H1 (cell line): ENCODE measurements around the gene NR2F2. TPM values are rescaled to one million over a fixed set of nuclear protein-coding genes. Genes with fewer than 3 reads are reported as not detected.

Experiments used
- CTCF ChIA-PET: fragments of 300-600 bp; sonication (Branson Sonifier 250); formaldehyde crosslinking; loops from one replicate; lab custom pipeline; 2021; ENCODE audit not compliant: partially characterized antibody; lab: Charles Lee
- POLR2A ChIA-PET: fragments of 300-600 bp; sonication (Branson Sonifier 250); formaldehyde crosslinking; loops from one replicate; lab custom pipeline; 2021; ENCODE audit warnings: inconsistent platforms; ENCODE audit not compliant: partially characterized antibody; lab: Charles Lee
- DNase-seq, 2 experiments: peaks; one replicate each; pipeline versions ENCODE4 v3.0.0 to v3.0.0-alpha.2; 2010 to 2022; ENCODE audit warnings: low spot score in 2 of 2, low read depth in 1 of 2, mixed read lengths in 1 of 2
- FAIRE-seq: peaks from 2 replicates; lab custom pipeline; 2011; peaks lifted over from hg19 to GRCh38; lab: Jason Lieb, UNC
- H2AFZ ChIP-seq: 2 replicates; pipeline ENCODE4 v1.8.1; 2012; ENCODE audit warnings: low read length, inconsistent platforms
- H2AK5ac ChIP-seq: 2 replicates; pipeline ENCODE4 v1.6.1; 2013; ENCODE audit warnings: low read depth, low read length
- H2BK120ac ChIP-seq: replicated peaks from 2 replicates; pipeline ENCODE3; 2013; ENCODE audit warnings: low read depth, low read length, inconsistent platforms
- H2BK12ac ChIP-seq: 2 replicates; pipeline ENCODE4 v1.6.1; 2013; ENCODE audit warnings: low read depth, low read length
- H2BK15ac ChIP-seq: 2 replicates; pipeline ENCODE4 v1.6.1; 2013; ENCODE audit warnings: low read length
- H2BK20ac ChIP-seq: 2 replicates; pipeline ENCODE4 v1.6.1; 2013; ENCODE audit warnings: low read length
- H2BK5ac ChIP-seq: 2 replicates; pipeline ENCODE4 v1.6.1; 2013; ENCODE audit warnings: low read depth, low read length
- H3K14ac ChIP-seq: 2 replicates; pipeline ENCODE4 v1.6.1; 2013; ENCODE audit warnings: inconsistent platforms; ENCODE audit not compliant: insufficient read length
- H3K18ac ChIP-seq: 2 replicates; pipeline ENCODE4 v1.6.1; 2013; ENCODE audit warnings: low read length; ENCODE audit errors: extremely low read depth
- H3K23ac ChIP-seq: 2 replicates; pipeline ENCODE4 v1.6.1; 2013; ENCODE audit warnings: inconsistent platforms; ENCODE audit not compliant: insufficient read length
- H3K23me2 ChIP-seq: 2 replicates; pipeline ENCODE4 v1.6.1; 2013; ENCODE audit warnings: low read depth, low read length
- H3K27ac ChIP-seq: 2 replicates; pipeline ENCODE4 v1.6.1; 2011; ENCODE audit warnings: low read depth, low read length, inconsistent platforms
- H3K27me3 ChIP-seq, 4 experiments: replicated peaks in 1 of 4; 1 replicate in 1 of 4; 2 replicates in 3 of 4; pipeline versions ENCODE4 v1.6.1 to v1.8.1; 2011 to 2013; ENCODE audit warnings: low read length in 3 of 4, mild to moderate bottlenecking in 3 of 4, inconsistent platforms in 2 of 4, mixed read lengths in 2 of 4, moderate library complexity in 1 of 4; ENCODE audit not compliant: control insufficient read depth in 3 of 4, insufficient read depth in 3 of 4; ENCODE audit errors: extremely low read depth in 1 of 4
- H3K36me3 ChIP-seq, 4 experiments: 2 replicates each; pipeline versions ENCODE4 v1.6.1 to v1.8.1; 2011 to 2013; ENCODE audit warnings: mild to moderate bottlenecking in 4 of 4, low read length in 3 of 4, moderate library complexity in 2 of 4, control low read depth in 1 of 4, inconsistent platforms in 1 of 4; ENCODE audit not compliant: insufficient read depth in 4 of 4, control insufficient read depth in 2 of 4
- H3K4ac ChIP-seq: replicated peaks from 2 replicates; pipeline ENCODE3; 2013; ENCODE audit warnings: low read length, low read depth, mixed read lengths, inconsistent platforms; ENCODE audit not compliant: insufficient read length
- H3K4me1 ChIP-seq, 4 experiments: replicated peaks in 1 of 4; 1 replicate in 1 of 4; 2 replicates in 3 of 4; pipeline versions ENCODE4 v1.6.1 to v1.8.1; 2011 to 2013; ENCODE audit warnings: low read length in 3 of 4, inconsistent platforms in 2 of 4, mixed read lengths in 1 of 4; ENCODE audit not compliant: insufficient read depth in 4 of 4, control insufficient read depth in 3 of 4
- H3K4me2 ChIP-seq, 2 experiments: 2 replicates each; pipeline versions ENCODE4 v1.6.1 to v1.8.1; 2011 to 2013; ENCODE audit warnings: low read depth in 2 of 2, low read length in 2 of 2, control low read depth in 1 of 2, inconsistent platforms in 1 of 2, mild to moderate bottlenecking in 1 of 2; ENCODE audit not compliant: insufficient read depth in 1 of 2
- H3K4me3 ChIP-seq, 4 experiments: fragments of 200-600, 300-600 bp in 1 of 4; sonication (generic), shearing (Covaris generic), sonication (Bioruptor Twin) in 1 of 4; 2 replicates each; pipeline versions ENCODE4 v1.5.1 to v1.8.1; 2011 to 2016; ENCODE audit warnings: low read length in 4 of 4, low read depth in 3 of 4, control low read depth in 2 of 4, inconsistent platforms in 2 of 4, mild to moderate bottlenecking in 2 of 4, mixed read lengths in 1 of 4, moderate library complexity in 1 of 4; ENCODE audit not compliant: insufficient read depth in 2 of 4; ENCODE audit errors: extremely low read depth in 1 of 4
- H3K56ac ChIP-seq: replicated peaks from 2 replicates; pipeline ENCODE3; 2013; ENCODE audit warnings: low read depth, mild to moderate bottlenecking, mixed read lengths, low read length, inconsistent platforms; ENCODE audit not compliant: insufficient read length
- H3K79me1 ChIP-seq: 2 replicates; pipeline ENCODE4 v1.6.1; 2013; ENCODE audit warnings: low read depth, low read length, control low read depth
- H3K79me2 ChIP-seq, 2 experiments: 2 replicates each; pipeline versions ENCODE4 v1.6.1 to v1.8.1; 2012 to 2013; ENCODE audit warnings: low read length in 2 of 2, mild to moderate bottlenecking in 2 of 2, inconsistent platforms in 1 of 2; ENCODE audit not compliant: insufficient read depth in 2 of 2, control insufficient read depth in 1 of 2
- H3K9ac ChIP-seq, 4 experiments: replicated peaks in 1 of 4; 1 replicate in 1 of 4; 2 replicates in 3 of 4; pipeline versions ENCODE4 v1.6.1 to v1.8.1; 2011 to 2013; ENCODE audit warnings: low read depth in 3 of 4, low read length in 3 of 4, control low read depth in 2 of 4, mild to moderate bottlenecking in 2 of 4, moderate library complexity in 2 of 4, inconsistent platforms in 1 of 4; ENCODE audit errors: extremely low read depth in 1 of 4
- H3K9me3 ChIP-seq, 2 experiments: 2 replicates each; pipeline versions ENCODE4 v1.6.1 to v1.8.1; 2012 to 2013; ENCODE audit warnings: mild to moderate bottlenecking in 2 of 2, moderate library complexity in 2 of 2, control low read depth in 1 of 2, inconsistent platforms in 1 of 2, low read depth in 1 of 2, low read length in 1 of 2, mixed read lengths in 1 of 2; ENCODE audit not compliant: insufficient read depth in 2 of 2
- H4K20me1 ChIP-seq, 2 experiments: replicated peaks in 1 of 2; 2 replicates each; pipeline versions ENCODE3 to v1.8.1; 2011 to 2013; ENCODE audit warnings: inconsistent platforms in 2 of 2, low read length in 2 of 2, mild to moderate bottlenecking in 1 of 2; ENCODE audit not compliant: insufficient read depth in 2 of 2, control insufficient read depth in 1 of 2
- H4K5ac ChIP-seq: 2 replicates; pipeline ENCODE4 v1.6.1; 2013; ENCODE audit warnings: low read length, low read depth, mixed read lengths, inconsistent platforms; ENCODE audit not compliant: insufficient read length
- H4K8ac ChIP-seq: 2 replicates; pipeline ENCODE4 v1.8.0; 2013; ENCODE audit warnings: mild to moderate bottlenecking, moderate library complexity, low read length, inconsistent platforms; ENCODE audit not compliant: insufficient read depth; ENCODE audit errors: extremely low read depth
- H4K91ac ChIP-seq: replicated peaks from 2 replicates; pipeline ENCODE3; 2013; ENCODE audit warnings: low read length, mixed read lengths, inconsistent platforms; ENCODE audit not compliant: insufficient read length
- BCL11A ChIP-seq, 2 experiments: IDR thresholded peaks; one replicate each; pipeline ENCODE4 v1.6.1; 2011; ENCODE audit warnings: low read depth in 2 of 2, low read length in 2 of 2, mild to moderate bottlenecking in 2 of 2
- CBX8 ChIP-seq: fragments of 300-800, 300-1000 bp; sonication (generic); IDR thresholded peaks from 2 replicates; pipeline ENCODE4 v1.7.1; 2016; ENCODE audit warnings: low read depth, low read length, borderline replicate concordance
- CEBPB ChIP-seq: IDR thresholded peaks from 2 replicates; pipeline ENCODE4 v1.6.1; 2012; ENCODE audit warnings: low read depth, low read length
- EGR1 ChIP-seq: IDR thresholded peaks from 2 replicates; pipeline ENCODE4 v1.6.1; 2011; ENCODE audit warnings: low read depth, low read length, borderline replicate concordance
- EZH2 ChIP-seq: fragments of 200-600 bp; sonication (generic); IDR thresholded peaks from 2 replicates; pipeline ENCODE4 v1.7.1; 2012; ENCODE audit warnings: low read depth, mild to moderate bottlenecking, moderate library complexity, low read length, inconsistent platforms; ENCODE audit not compliant: severe bottlenecking
- HDAC2 ChIP-seq, 2 experiments: fragments of 300-600 bp in 1 of 2; sonication (generic) in 1 of 2; IDR thresholded peaks; 2 replicates each; pipeline ENCODE4 v1.6.1; 2011 to 2012; ENCODE audit warnings: low read depth in 2 of 2, low read length in 2 of 2, mild to moderate bottlenecking in 2 of 2, moderate library complexity in 2 of 2, borderline replicate concordance in 1 of 2, inconsistent platforms in 1 of 2
- NANOG ChIP-seq: IDR thresholded peaks from 2 replicates; pipeline ENCODE4 v1.6.1; 2011; ENCODE audit warnings: low read length, low read depth, mild to moderate bottlenecking, inconsistent platforms; ENCODE audit not compliant: insufficient read depth, poor library complexity, severe bottlenecking
- WGBS, 2 experiments: shearing (Covaris generic) in 1 of 2; methylation state at CpG; one replicate each; pipeline versions ENCODE4 v1.1.6 to v1.1.7; 2013 to 2015; ENCODE audit warnings: low lambda C conversion rate in 2 of 2, mixed read lengths in 2 of 2, inconsistent platforms in 1 of 2, low coverage in 1 of 2, missing lambda C conversion rate in 1 of 2; ENCODE audit not compliant: insufficient replicate concordance in 2 of 2, insufficient coverage in 1 of 2, insufficient read length in 1 of 2; ENCODE audit errors: extremely low coverage in 1 of 2, missing lambda C conversion rate in 1 of 2; 5-methylcytosine and 5-hydroxymethylcytosine counted together
- polyA plus RNA-seq, 7 experiments: library from polyadenylated mRNA; depleted of rRNA in 3 of 7; stranded (reverse) in 5 of 7; unstranded in 2 of 7; fragments of >200 nt in 5 of 7; fragments of 200-250 nt in 2 of 7; gene quantifications; 1 replicate in 5 of 7; 2 replicates in 1 of 7; 4 replicates in 1 of 7; pipeline versions ENCODE4 v1.2.1 to v1.2.3, GENCODE V29; 2011 to 2013; ENCODE audit warnings: missing spikeins in 2 of 7, mixed read lengths in 2 of 7
- total RNA-seq: library from RNA; stranded (reverse); fragmentation: NEBNext Ultra II Directional; extraction: Animal tissue kit (Norgen Biotek cat#: 25700); gene quantifications from 2 replicates; pipeline ENCODE4 v1.2.1, GENCODE V29; 2021
- TF ChIP-seq, protein P1 (sequence below), 3 experiments: IDR thresholded peaks; 1 replicate in 2 of 3; 2 replicates in 1 of 3; pipeline versions ENCODE4 v1.5.1 to v1.6.1; 2011; ENCODE audit warnings: low read length in 3 of 3, mild to moderate bottlenecking in 3 of 3, inconsistent platforms in 2 of 3, low read depth in 1 of 3, moderate library complexity in 1 of 3; ENCODE audit not compliant: insufficient read depth in 1 of 3; ENCODE audit errors: control extremely low read depth in 1 of 3
- TF ChIP-seq, protein P2 (sequence below): IDR thresholded peaks from 2 replicates; pipeline ENCODE4 v1.6.1; 2011; ENCODE audit warnings: low read length, improper control_type of control experiment

The NR2F2 gene
- total and polyA plus RNA-seq, 2 of the 8 experiments (the other 6 are each of a cell fraction or from before 2014, with no cell fraction given), result 0.03 TPM; not detected in 1

DNA sequence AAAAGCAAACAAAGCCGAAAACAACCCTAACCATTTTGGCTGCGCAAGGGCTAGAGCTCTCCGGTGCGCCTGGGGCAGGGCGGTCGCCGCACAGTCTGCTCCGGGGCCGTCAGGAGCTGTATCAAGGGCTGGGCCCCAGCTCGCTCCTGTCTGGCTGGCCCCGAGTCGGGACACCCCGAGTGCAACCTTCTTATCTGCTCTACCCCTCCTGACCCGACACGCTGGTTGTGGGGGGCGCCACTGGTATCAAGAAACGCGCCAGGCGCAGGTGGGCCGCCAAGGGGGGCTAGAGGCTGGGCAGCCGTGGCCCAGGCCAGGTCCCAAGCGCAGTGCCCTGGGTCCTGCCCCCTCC is 36.0 kb downstream of the NR2F2 start:
- no peaks in the 10 kb centered on the region for H3K79me1 ChIP-seq
- ChIA-PET CTCF (interaction anchor here (0.7 to 5.9 kb wide), 7 partner anchors 10 to 50 kb away, joined by 3 to 58 read pairs (median 3); no protein-coding TSS in a partner anchor), POLR2A (no interaction called here)
- H3K27me3 ChIP-seq, result peaks cover 92 to 100% (median 99%) of the 10 kb centered on the region in 4 experiments
- 10% methylated on average over 22 of the region's 22 CpGs; no CpG with 5 or more reads in 1 of the 2 experiments for WGBS, 2 experiments
- H4K20me1 ChIP-seq, result peaks cover 26 to 32% of the 10 kb centered on the region in 2 experiments
- no peak overlapping the region for H2BK12ac ChIP-seq
- H2BK120ac ChIP-seq, result no peak overlapping the region
- H2BK5ac ChIP-seq, result no peak overlapping the region
- H4K8ac ChIP-seq, result no peak overlapping the region
- H3K23ac ChIP-seq, result no peak overlapping the region
- no peak overlapping the region; the same call in 1 of the 2 replicates for H3K18ac ChIP-seq
- H3K4me2 ChIP-seq, result peak overlapping the region in 1 of 2 experiments; percentile 23; a peak in 1 of 4 replicates
- no peak overlapping the region for H2AK5ac ChIP-seq
- no peaks in the 10 kb centered on the region for H3K9me3 ChIP-seq
- no peak overlapping the region for H2BK15ac ChIP-seq
- H3K4ac ChIP-seq, result no peak overlapping the region
- H3K56ac ChIP-seq, result no peak overlapping the region
- no peak overlapping the region for H3K4me3 ChIP-seq
- H3K9ac ChIP-seq, result no peak overlapping the region
- peak in 1 of 2 experiments; percentile 61 for DNase-seq
- H2AFZ ChIP-seq, result no peak overlapping the region
- TF ChIP-seq, protein P1, sequence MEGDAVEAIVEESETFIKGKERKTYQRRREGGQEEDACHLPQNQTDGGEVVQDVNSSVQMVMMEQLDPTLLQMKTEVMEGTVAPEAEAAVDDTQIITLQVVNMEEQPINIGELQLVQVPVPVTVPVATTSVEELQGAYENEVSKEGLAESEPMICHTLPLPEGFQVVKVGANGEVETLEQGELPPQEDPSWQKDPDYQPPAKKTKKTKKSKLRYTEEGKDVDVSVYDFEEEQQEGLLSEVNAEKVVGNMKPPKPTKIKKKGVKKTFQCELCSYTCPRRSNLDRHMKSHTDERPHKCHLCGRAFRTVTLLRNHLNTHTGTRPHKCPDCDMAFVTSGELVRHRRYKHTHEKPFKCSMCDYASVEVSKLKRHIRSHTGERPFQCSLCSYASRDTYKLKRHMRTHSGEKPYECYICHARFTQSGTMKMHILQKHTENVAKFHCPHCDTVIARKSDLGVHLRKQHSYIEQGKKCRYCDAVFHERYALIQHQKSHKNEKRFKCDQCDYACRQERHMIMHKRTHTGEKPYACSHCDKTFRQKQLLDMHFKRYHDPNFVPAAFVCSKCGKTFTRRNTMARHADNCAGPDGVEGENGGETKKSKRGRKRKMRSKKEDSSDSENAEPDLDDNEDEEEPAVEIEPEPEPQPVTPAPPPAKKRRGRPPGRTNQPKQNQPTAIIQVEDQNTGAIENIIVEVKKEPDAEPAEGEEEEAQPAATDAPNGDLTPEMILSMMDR (IDR thresholded peaks at IDR 0.05; ENCODE audit: control extremely low read depth in 1 of 3, insufficient read depth in 1 of 3, low read depth in 1 of 3, low read length in 3 of 3), result 0 out of 4 replicates have a peak, but pooled peaks of 1 of the 3 experiments have one; percentile 5
- TF ChIP-seq CBX8, result no peak
- no peak for TF ChIP-seq EGR1
- TF ChIP-seq EZH2, result peak; percentile 18
- no peak for TF ChIP-seq CEBPB
- TF ChIP-seq NANOG, result no peak
- TF ChIP-seq, protein P2, sequence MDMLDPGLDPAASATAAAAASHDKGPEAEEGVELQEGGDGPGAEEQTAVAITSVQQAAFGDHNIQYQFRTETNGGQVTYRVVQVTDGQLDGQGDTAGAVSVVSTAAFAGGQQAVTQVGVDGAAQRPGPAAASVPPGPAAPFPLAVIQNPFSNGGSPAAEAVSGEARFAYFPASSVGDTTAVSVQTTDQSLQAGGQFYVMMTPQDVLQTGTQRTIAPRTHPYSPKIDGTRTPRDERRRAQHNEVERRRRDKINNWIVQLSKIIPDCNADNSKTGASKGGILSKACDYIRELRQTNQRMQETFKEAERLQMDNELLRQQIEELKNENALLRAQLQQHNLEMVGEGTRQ, result no peak
- no peak for TF ChIP-seq HDAC2 (IDR thresholded peaks at IDR 0.05; ENCODE audit: borderline replicate concordance in 1 of 2, low read depth in 2 of 2, low read length in 2 of 2)
- no peak for TF ChIP-seq BCL11A (IDR thresholded peaks at IDR 0.05; ENCODE audit: low read depth in 2 of 2, low read length in 2 of 2)
- TF ChIP-seq, all 59 proteins: peak for 2
- FAIRE-seq, result no peak
- H3K23me2 ChIP-seq, result no peaks in the 10 kb centered on the region
- H4K91ac ChIP-seq, result no peak overlapping the region
- H4K5ac ChIP-seq, result no peak overlapping the region
- H3K4me1 ChIP-seq, result peaks cover 6 to 36% (median 13%) of the 10 kb centered on the region in 4 experiments
- no peak overlapping the region for H3K14ac ChIP-seq
- H2BK20ac ChIP-seq, result no peak overlapping the region
- H3K27ac ChIP-seq, result no peak overlapping the region
- no peaks in the 10 kb centered on the region for H3K79me2 ChIP-seq
- no peaks in the 10 kb centered on the region for H3K36me3 ChIP-seq
